HG02642 (cell line): ENCODE measurements around the gene FOXG1.

Experiments used
- ATAC-seq: cut with Tn5 transposase; IDR thresholded peaks from one replicate; pipeline ENCODE4 v1.9.1; 2021; ENCODE audit warnings: mild to moderate bottlenecking; ENCODE audit not compliant: unreplicated experiment, poor library complexity

The FOXG1 gene

GRCh38 chr14:28774764-28775735 lies 8.5 kb downstream of the FOXG1 start:
- no peak for ATAC-seq

GRCh38 chr14:28776482-28777266 lies 10.1 kb downstream of the FOXG1 start:
- ATAC-seq = no peak

DNA sequence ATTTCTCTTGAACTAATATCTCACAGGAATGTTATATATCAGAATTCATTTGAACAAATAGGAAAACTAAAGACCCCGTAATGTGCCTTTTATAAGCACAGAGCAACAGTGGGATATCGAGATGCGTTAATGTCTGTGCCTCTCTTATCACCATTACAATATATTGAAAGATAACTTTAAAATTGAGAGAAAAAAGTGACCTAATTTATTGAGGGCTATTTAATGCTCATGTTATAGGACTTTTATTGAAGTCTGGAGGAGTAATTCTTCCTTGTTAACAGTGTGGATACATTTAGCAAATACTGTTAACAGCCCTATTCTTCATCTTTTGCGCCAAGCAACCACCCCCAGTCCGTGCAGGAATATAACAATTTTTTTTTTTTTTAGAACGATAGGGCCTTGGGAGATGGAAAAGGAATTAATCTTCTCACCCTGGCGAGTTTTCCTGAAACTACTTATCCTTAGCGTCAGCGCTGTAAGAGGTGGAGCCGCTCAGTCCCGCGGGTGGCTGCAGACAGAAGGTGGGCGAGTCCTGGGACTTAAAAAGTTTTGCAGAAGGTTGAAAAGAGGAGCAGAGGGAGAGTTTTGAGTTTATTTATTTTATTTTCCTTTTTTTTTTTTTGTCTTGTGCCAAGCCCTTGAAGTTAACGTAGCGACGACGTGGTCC lies 11.0 kb downstream of the FOXG1 start:
- no peak for ATAC-seq

DNA sequence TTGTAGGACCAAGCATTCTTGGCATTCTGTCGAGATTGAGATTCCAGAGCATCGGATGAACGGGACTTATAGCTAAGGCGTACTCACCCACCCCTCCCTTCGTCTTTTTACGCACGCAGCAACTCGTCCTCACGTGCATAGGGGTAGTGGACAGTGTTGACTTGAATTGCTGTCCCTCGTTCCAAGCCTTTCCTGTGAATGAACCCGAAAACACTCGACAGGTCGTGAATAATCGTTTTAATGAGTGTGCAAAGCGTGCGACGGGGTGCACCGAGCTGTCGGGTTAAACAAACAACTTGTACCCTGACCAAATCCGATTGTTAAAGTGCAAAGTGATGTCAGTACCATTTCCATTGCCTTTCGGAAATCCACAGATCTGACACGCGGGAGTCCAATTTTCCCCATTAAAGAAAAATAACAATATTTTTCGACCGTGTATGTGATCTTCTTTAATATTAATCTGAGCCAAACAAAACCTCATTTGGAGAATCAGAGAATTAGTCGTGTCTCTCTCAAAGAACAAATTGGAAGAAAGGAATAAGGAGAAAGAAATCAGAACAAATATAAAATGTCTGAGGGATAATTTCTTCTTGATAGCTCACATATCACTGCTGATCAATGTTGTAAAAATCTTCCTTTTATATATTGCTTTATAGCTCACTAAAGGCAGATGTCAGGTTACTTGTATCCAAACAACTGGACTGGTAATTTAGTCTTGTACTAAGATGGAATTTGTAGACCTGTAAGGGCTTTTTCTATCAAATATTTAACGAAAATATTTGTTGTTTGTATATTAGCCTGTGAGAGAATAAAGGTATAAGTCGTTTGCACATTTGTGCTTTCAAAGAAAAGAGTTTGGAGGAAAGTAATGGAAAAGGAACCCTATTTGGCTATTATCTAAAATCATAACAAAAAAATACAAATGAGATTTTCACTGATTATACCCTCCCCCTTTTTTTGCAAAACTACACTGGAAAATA lies 11.8 kb downstream of the FOXG1 start:
- ATAC-seq = no peak

DNA sequence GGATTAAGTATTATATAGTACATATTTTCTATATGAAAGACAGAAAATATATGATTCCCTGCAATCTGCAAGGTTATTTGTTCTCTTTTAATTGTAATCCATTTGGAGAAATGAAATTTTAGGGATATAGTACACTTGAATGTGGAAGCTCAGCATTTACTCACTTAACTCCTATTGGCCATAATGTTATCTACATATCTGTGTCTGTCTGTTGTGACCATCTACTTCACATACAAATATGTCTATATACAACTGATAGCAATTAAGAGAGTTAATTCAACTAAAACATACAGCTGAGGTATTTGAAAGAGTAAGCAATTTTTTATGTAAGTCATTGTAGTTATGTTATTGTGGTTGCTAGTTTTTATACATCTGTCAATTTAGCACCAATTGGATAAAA lies 12.9 kb downstream of the FOXG1 start:
- ATAC-seq = no peak

DNA sequence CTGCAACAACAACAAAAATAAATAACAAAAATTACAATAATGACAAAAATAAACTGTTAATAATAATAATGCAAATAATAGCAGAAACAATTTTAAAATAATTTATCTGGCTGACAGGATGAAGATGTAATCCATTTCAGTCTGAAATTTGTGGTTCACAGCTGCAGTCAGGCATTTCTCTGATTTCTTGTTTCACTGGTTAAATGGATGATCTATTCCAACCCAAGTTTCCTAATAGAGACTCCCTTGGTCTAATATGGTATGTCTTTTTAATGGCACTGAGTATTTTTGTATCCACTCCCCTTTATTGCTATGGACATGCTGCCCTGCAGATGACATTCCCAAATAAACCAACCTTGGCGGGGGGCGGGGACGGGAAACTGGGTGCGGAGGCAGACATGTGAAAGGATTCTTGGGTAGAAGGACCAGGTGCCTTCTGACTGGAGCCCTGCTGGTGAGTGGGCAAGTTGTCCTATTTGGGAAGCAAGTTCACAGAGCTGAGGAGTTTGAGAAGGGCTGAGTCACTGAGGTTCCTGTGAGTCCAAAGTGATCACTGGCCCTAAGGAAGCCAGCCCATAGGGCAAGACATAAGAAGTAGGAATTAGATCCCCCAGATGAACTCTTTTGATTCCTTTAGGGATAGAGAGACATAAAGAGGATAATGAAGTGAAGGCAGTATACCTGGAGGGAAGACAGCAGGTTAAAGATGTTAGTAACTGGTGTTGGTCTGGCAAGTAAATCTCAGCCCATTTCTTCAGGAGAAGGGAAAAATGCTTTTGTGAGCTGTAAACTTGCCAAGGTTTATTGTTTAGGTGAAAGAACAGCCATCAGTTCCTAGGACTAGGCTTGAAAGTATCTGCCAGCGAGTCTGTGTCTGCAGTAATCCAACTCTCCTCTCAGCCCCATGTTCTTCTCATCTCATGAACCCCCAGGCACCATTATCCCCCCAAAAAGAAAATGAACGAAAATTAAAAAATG lies 14.5 kb downstream of the FOXG1 start:
- ATAC-seq = no peak

DNA sequence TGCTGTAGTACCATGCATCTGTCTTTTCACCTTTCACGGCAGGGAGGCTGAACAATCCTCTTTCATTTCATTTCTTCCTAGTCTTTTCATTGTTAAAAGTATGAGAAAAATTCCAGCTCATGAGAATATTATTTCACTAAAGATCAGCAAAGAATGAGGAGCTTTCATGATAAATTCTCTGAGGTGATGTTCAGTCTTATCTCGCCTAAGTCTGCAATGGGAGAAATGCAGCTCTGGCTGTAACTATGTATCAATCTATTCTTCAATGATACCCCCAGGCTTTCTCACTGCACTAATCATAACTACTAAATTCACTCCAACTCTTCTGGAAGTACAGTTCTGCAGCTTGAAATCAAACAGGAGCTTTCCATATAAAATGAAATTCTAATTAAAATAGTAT lies 15.7 kb downstream of the FOXG1 start:
- ATAC-seq = no peak

- ATAC-seq = no peak
These were observed 17.1 kb downstream of the FOXG1 start for GRCh38 chr14:28783664-28784063.

- ATAC-seq = no peak
These were observed 17.8 kb downstream of the FOXG1 start for GRCh38 chr14:28784096-28785048.

GRCh38 chr14:28785096-28785952 lies 18.7 kb downstream of the FOXG1 start:
- peak; percentile 72 for ATAC-seq

GRCh38 chr14:28807518-28807917 lies 40.9 kb downstream of the FOXG1 start:
- ATAC-seq = no peak

DNA sequence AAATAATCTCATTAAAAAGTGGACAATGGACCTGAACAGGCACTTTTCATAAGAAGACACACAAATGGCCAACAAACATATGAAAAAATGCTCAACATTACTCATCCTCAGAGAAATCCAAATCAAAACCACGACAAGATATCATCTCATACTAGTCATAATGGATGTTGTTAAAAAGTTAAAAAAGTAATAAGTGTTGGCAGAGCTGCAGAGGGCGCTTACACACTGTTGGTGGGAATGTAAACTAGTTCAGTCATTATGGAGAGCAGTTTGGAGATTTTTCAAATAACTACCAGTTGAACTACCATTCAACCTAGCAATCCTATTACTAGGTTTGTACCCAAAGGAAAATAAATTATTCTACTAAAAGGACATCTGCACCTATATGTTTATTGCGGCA lies 47.2 kb downstream of the FOXG1 start:
- no peak for ATAC-seq
